OCI-LY7 (cell line): Measurements from ENCODE around the gene MAST1.

Source experiments
- EZH2phosphoT487 ChIP-seq: fragments of 200-600 bp; sonication (generic); IDR thresholded peaks from 2 replicates; pipeline ENCODE4 v1.6.1; 2018; ENCODE audit warnings: low read depth, borderline replicate concordance, mild to moderate bottlenecking, mixed run types, antibody characterized with exemption, low read length, moderate library complexity, mixed read lengths
- TF ChIP-seq, protein P1 (sequence below): fragments of 200-600 bp; sonication (generic); conservative IDR thresholded peaks from 2 replicates; pipeline ENCODE4 v1.5.1; 2014; ENCODE audit warnings: mild to moderate bottlenecking, antibody characterized with exemption, low read length, moderate library complexity, mixed read lengths

DNA sequence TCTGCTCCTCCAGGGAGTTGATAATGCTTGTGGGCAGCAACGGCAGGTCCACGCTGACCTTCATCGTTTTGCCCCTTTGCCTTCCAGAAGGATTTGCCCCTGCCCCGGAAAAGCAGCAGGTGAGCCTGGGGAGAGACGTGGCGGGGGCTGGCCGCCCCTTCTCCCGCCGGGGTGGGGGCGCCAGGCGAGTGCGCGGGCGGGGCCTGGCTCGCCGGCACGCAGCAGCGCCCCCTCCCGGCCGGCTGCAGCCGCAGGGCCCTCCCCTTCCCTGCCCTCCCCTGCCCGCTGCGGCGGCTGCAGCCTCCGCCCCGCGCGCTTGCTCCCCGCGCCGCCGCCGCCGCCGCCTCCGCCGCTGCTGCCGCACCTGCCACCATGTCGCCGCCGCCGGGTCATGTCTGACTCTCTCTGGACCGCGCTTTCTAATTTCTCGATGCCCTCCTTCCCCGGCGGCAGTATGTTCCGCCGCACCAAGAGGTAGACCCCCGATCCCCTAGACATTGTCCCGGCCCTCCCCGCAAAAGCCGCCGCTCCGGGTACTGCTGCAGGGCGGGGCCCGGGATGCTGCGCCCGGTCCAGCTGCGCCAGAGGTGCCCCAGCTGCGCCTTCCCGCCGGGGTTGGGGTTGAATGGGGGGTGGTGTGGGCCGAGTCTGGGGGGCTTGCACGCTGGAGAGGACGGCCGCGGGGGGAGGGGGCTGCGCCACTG, at the start of gene MAST1:
- TF ChIP-seq, protein P1, sequence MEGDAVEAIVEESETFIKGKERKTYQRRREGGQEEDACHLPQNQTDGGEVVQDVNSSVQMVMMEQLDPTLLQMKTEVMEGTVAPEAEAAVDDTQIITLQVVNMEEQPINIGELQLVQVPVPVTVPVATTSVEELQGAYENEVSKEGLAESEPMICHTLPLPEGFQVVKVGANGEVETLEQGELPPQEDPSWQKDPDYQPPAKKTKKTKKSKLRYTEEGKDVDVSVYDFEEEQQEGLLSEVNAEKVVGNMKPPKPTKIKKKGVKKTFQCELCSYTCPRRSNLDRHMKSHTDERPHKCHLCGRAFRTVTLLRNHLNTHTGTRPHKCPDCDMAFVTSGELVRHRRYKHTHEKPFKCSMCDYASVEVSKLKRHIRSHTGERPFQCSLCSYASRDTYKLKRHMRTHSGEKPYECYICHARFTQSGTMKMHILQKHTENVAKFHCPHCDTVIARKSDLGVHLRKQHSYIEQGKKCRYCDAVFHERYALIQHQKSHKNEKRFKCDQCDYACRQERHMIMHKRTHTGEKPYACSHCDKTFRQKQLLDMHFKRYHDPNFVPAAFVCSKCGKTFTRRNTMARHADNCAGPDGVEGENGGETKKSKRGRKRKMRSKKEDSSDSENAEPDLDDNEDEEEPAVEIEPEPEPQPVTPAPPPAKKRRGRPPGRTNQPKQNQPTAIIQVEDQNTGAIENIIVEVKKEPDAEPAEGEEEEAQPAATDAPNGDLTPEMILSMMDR = peak; percentile 68
- TF ChIP-seq EZH2phosphoT487 = no peak
